Stimulated activated CD8-positive, alpha-beta memory T cell treated with anti-CD3 and anti-CD28 coated beads, Interleukin-4, amount 100 ng/mL, for 1 hour (primary cell): ENCODE measurements around the gene PES1.
"Not testable (repeated sequence)": the region's sequence is repeated elsewhere in the genome, so short reads cannot be mapped to it uniquely, and the experiment has no call there.

Source experiments
- DNase-seq, 2 donors: peaks; one replicate each; pipeline ENCODE4 v3.0.0-alpha.2; 2020; ENCODE audit warnings: low read depth in 2 of 2, low spot score in 1 of 2

Gene PES1

GRCh38 chr22:30591588-30592359, at the start of gene PES1:
Gene PES1 (minus strand): TSS chr22:30591910. CDS start chr22:30591833, 77 bp downstream.
- DNase-seq, result peak; percentile 84 to 88

DNA sequence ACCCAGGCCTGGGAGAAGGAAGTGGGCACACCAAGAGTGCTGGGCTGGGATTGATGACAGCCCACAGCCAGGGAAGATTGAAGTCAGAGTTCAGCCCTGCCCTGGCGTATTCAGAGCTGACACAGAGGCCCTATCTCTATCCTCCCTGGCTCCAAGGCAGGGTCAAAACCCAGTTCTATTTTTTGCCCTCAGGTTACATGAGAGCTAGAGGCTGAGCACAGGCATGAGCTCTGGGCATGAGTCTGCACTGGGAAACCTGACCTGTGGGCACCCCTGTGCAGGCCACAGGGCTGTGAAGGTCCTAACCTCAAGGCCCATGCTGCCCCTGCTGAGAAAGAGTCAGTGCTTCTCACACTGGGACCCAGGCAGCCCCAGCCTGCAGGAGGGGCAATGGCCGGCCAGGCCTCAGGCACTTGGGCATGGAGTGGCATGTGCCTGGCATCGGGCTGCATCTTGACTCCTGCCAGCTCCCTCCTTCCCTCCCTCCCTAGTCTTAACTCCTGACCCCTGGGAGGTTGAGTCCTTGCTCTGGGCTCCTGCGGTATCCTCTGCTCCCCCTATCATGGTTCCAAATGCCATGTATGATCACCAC, 49.2 kb upstream of the PES1 start:
- DNase-seq, result no peak

DNA sequence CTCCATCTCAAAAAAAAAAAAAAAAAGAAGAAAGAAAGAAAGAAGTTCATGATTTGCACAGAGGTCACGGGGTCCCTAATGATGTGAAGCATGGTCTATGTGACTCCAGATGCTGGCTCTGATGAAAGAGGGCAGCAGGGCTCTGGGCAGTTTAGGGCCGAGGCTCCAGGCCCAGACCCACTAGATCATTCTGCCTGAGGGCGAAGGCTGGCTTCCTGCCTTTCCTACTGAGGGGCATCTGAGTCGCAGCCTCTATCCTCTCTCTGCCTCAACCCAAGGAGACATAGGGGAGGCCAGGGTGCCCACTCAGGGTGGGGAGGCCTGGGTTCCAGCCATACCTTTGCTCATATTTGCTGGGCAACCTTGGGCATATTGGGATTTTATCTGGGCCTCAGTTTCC, 48.7 kb upstream of the PES1 start:
- no peak for DNase-seq

- DNase-seq, result no peak
These were observed 46.0 kb upstream of the PES1 start for GRCh38 chr22:30637701-30638114.

- DNase-seq, result no peak
These were observed 44.7 kb upstream of the PES1 start for GRCh38 chr22:30636226-30637077.

DNA sequence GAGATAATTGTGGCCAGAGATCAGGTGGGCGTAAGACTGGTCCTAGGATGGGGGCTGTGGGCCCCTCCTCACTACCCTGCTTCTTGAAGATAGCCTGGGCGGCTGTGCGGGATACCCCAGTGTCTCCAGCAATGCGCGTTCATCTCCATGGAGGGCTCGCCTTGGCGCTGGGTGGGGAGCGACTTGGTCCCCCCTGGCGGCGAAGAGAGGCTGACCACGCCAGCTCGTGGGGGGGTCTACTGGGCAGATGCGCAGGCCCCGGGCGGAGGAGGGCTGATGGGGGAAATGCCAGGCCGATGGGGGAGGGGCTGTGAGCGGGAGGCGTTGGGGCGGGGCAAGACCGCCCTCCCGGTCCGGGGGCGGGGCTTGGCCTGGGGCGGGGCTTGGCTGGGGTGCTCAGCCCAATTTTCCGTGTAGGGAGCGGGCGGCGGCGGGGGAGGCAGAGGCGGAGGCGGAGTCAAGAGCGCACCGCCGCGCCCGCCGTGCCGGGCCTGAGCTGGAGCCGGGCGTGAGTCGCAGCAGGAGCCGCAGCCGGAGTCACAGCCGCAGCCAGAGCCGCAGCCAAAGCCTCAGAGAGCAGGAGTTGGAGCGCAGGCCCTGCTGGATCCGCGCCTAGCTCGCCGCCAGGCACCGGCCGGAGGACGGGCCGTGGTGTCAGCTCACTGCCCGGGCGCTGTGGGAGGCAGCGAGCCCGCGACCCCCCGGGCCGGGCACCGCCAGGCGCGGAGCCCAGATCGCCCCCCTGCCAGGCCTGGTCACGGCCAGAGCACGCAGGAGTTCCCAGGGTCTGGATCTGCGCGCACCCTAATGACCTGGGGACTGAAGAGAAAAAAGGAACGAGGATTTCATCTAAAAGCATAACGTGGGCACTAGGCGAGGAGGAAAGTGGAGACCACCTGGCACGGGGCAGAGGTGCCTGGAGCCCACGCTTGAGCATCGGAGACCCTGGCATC, 43.8 kb upstream of the PES1 start, which contains the start of gene SLC35E4:
TSS of gene SLC35E4 (plus strand) at position 509 of the 953 bp plus-strand sequence. CDS start 670 bp downstream, outside the sequence.
- DNase-seq, result peak; percentile 93 to 97

- peak; percentile 87 to 90 for DNase-seq
These were observed 42.9 kb upstream of the PES1 start for GRCh38 chr22:30634471-30635233.

- not testable (repeated sequence) for DNase-seq
These were observed 39.8 kb upstream of the PES1 start for GRCh38 chr22:30631469-30631868.

- DNase-seq, result no peak
These were observed 36.8 kb upstream of the PES1 start for GRCh38 chr22:30628491-30628890.

GRCh38 chr22:30627471-30627870, 35.8 kb upstream of the PES1 start:
- DNase-seq, result no peak

- no peak for DNase-seq
These were observed 34.7 kb upstream of the PES1 start for GRCh38 chr22:30626413-30626812.

GRCh38 chr22:30619909-30620308, 28.2 kb upstream of the PES1 start:
- not testable (repeated sequence) for DNase-seq

DNA sequence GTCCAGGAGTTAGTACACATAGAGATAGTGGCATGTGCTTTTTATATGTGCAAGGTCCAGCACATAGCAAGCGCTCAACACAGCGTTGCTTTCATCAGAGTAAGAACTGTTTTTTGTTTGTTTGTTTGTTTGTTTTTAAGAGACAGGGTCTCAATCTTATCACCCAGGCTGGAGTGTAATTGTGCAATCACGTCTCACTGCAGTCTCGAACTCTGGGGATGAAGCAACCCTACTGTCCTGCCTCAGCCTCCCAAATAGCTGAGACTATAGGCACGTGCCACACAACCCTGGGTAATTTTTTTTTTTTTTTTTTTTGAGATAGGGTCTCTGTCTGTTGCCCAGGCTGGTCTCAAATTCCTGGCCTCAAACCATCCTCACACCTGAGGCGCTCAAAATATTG, 26.1 kb upstream of the PES1 start:
- no peak for DNase-seq

- no peak for DNase-seq
These were observed 23.8 kb upstream of the PES1 start for GRCh38 chr22:30615543-30615954.

GRCh38 chr22:30614879-30615278, 23.2 kb upstream of the PES1 start:
- no peak for DNase-seq

GRCh38 chr22:30614268-30614667, 22.6 kb upstream of the PES1 start:
- no peak for DNase-seq

GRCh38 chr22:30612789-30613188, 21.1 kb upstream of the PES1 start:
- no peak for DNase-seq

DNA sequence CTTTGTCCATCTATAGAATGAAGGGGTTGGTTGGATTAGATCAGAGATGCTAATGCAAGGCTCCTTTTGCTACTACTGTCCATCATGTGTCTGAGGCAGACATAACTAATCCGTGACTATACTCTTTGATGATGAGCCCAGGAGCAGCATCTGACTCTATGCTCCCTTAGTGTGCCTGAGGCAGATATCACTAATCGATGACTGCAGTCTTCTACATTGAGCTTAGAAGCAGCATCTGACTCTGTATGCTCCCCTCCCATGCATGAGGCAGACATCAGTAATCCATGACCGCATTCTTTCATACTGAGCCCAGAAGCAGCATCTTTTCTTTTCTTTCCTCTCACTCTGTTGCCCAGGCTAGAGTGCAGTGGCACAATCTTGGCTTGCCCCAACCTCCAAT, 19.5 kb upstream of the PES1 start:
- DNase-seq, result no peak

- DNase-seq, result no peak
These were observed 18.6 kb upstream of the PES1 start for GRCh38 chr22:30610299-30610698.
